Ovary (tissue), 9 donors: ENCODE data around the gene GTF3C4. TPM values are rescaled to one million over a fixed set of nuclear protein-coding genes. Genes with fewer than 3 reads are reported as not detected.

Experiments
- DNase-seq, 5 donors: peaks; one replicate each; pipeline ENCODE4 v3.0.0-alpha.2; 2019 to 2020
- H3K27ac ChIP-seq, 2 donors: fragments of 200-600 bp; one replicate each; pipeline versions ENCODE4 v1.5.1 to v1.8.0; 2019 to 2022
- H3K27me3 ChIP-seq: fragments of 200-600 bp; one replicate; pipeline ENCODE4 v1.8.0; 2022
- H3K36me3 ChIP-seq: fragments of 200-600 bp; sonication (generic); one replicate; pipeline ENCODE4 v1.5.1; 2019
- H3K4me1 ChIP-seq: one replicate; pipeline ENCODE4 v1.8.1; 2013; ENCODE audit warnings: mild to moderate bottlenecking, moderate library complexity; ENCODE audit not compliant: insufficient read depth
- H3K4me3 ChIP-seq: fragments of 200-600 bp; sonication (generic); one replicate; pipeline ENCODE4 v1.5.1; 2017
- H3K9me3 ChIP-seq, 2 donors: fragments of 200-600 bp in 1 of 2; sonication (generic) in 1 of 2; one replicate each; pipeline versions ENCODE4 v1.5.1 to v1.8.1; 2013 to 2019; ENCODE audit warnings: mild to moderate bottlenecking in 1 of 2, moderate library complexity in 1 of 2
- EP300 ChIP-seq: sonication (generic); formaldehyde crosslinking; IDR thresholded peaks from one replicate; pipeline ENCODE4 v1.6.1; 2017; ENCODE audit warnings: antibody characterized with exemption
- POLR2A ChIP-seq: fragments of 450-650 bp; IDR thresholded peaks from one replicate; pipeline ENCODE4 v1.6.1; 2017; ENCODE audit warnings: antibody characterized with exemption, mild to moderate bottlenecking, moderate library complexity
- WGBS, 3 donors: extraction: QIAGEN DNeasy Blood & Tissue Kit in 1 of 3; methylation state at CpG; one replicate each; pipeline versions ENCODE4 v1.1.5 to v1.1.7; 2013 to 2017; 5-methylcytosine and 5-hydroxymethylcytosine counted together
- intact Hi-C, 4 donors: fragments of 100-400 bp; cut with DNase I; formaldehyde crosslinking; loops; one replicate each; pipeline versions ENCODE4 v1.11.0 to v1.15.1; 2022 to 2023
- polyA plus RNA-seq, 2 donors: library from polyadenylated mRNA; stranded (reverse); fragments of 200-250 nt in 1 of 2; fragments of 350-450 nt in 1 of 2; fragmentation: Illumina TruSeq in 1 of 2; extraction: RNeasy Lipid Tissue Mini Kit (QIAGEN cat#74804) in 1 of 2; gene quantifications; one replicate each; pipeline ENCODE4 v1.2.3, GENCODE V29; 2013 to 2014
- total RNA-seq, 7 donors: library from RNA; depleted of rRNA in 2 of 7; stranded (reverse); fragments of >200 nt in 2 of 7; fragmentation: NEBNext Ultra II Directional in 3 of 7; extraction: Animal tissue kit (Norgen Biotek cat#: 25700) in 3 of 7; gene quantifications; one replicate each; pipeline versions ENCODE4 v1.1.0 to v1.2.4, GENCODE V29; 2016 to 2023
- TF ChIP-seq, protein P1 (sequence below), 3 donors: fragments of 450-650 bp in 2 of 3; fragments of 200-600 bp in 1 of 3; IDR thresholded peaks; one replicate each; pipeline versions ENCODE4 v1.5.1 to v1.8.0; 2016 to 2022; ENCODE audit warnings: antibody characterized with exemption in 3 of 3, mild to moderate bottlenecking in 1 of 3
- donor health status: DM: no; HTN: no; CAD: no; lungs with moderate emphysema.
- donor health status: DM: no; HTN: no; CAD: no.
- donor health status: Bipolar disorder and iron deficiency.
- donor health status: DM: yes; HTN: yes; CAD: no.
- donor health status: DM: no; HTN: no; CAD: no.
- donor health status: DM: yes; HTN: yes; CAD: no.

The GTF3C4 gene
- total and polyA plus RNA-seq, 9 donors: 7.0 to 19.4 (median 15.5) TPM

- WGBS, 3 donors: 36 to 40% (median 38%) methylated on average over 13 of the region's 13 CpGs
- Histone ChIP-seq H3K9me3 (no peaks in the 10 kb centered on the region), H3K4me3 (no peak overlapping the region), H3K27ac (no peak overlapping the region), H3K4me1 (no peaks in the 10 kb centered on the region), H3K36me3 (no peaks in the 10 kb centered on the region), H3K27me3 (no peaks in the 10 kb centered on the region)
- DNase-seq: no peak
- intact Hi-C loops: no loop called here
- TF ChIP-seq, protein P1, sequence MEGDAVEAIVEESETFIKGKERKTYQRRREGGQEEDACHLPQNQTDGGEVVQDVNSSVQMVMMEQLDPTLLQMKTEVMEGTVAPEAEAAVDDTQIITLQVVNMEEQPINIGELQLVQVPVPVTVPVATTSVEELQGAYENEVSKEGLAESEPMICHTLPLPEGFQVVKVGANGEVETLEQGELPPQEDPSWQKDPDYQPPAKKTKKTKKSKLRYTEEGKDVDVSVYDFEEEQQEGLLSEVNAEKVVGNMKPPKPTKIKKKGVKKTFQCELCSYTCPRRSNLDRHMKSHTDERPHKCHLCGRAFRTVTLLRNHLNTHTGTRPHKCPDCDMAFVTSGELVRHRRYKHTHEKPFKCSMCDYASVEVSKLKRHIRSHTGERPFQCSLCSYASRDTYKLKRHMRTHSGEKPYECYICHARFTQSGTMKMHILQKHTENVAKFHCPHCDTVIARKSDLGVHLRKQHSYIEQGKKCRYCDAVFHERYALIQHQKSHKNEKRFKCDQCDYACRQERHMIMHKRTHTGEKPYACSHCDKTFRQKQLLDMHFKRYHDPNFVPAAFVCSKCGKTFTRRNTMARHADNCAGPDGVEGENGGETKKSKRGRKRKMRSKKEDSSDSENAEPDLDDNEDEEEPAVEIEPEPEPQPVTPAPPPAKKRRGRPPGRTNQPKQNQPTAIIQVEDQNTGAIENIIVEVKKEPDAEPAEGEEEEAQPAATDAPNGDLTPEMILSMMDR (IDR thresholded peaks at IDR 0.05): no peak
- TF ChIP-seq EP300 (no peak), POLR2A (no peak)
Observed at GRCh38 chr9:132743931-132744479, 73.7 kb downstream of the GTF3C4 start.

Other genes starting within 250 kb of the GTF3C4 start
- gene BARHL1, start 87.9 kb upstream of the GTF3C4 start, total RNA-seq: not detected
- gene BARHL1, start 87.9 kb upstream of the GTF3C4 start, polyA plus RNA-seq: not detected
- gene DDX31, start 481 bp upstream of the GTF3C4 start, total RNA-seq: 10 to 100 TPM in 6 of 7 donors, 1 to 10 TPM in 1; 9.7 to 19.6 (median 16.4) TPM
- 10 to 100 TPM; 10.6 to 11.0 TPM for gene DDX31, start 481 bp upstream of the GTF3C4 start, polyA plus RNA-seq
- gene AK8, start 207.8 kb downstream of the GTF3C4 start, total RNA-seq: 1 to 10 TPM in 5 of 7 donors, under 1 TPM in 2; 0.36 to 9.8 (median 1.6) TPM
- gene AK8, start 207.8 kb downstream of the GTF3C4 start, polyA plus RNA-seq: 1 to 10 TPM in 1 of 2 donors, under 1 TPM in 1; 0.64 to 2.7 TPM
- 10 to 100 TPM in 1 of 7 donors, 1 to 10 TPM in 6; 4.6 to 22.4 (median 8.6) TPM for gene SPACA9, start 208.4 kb downstream of the GTF3C4 start, total RNA-seq
- gene SPACA9, start 208.4 kb downstream of the GTF3C4 start, polyA plus RNA-seq: 10 to 100 TPM in 1 of 2 donors, 1 to 10 TPM in 1; 8.2 to 10.8 TPM